NCI-H2107 (cell line): ENCODE measurements around the gene TLE4.
"Not testable (repeated sequence)": the region's sequence is repeated elsewhere in the genome, so short reads cannot be mapped to it uniquely, and the experiment has no call there.

Experiments
- DNase-seq: peaks from one replicate; lab custom pipeline; 2025; lab: John Stamatoyannopoulos, UW

The TLE4 gene

GRCh38 chr9:79736051-79736450 is 164.3 kb downstream of the TLE4 start:
- DNase-seq = no peak

- no peak for DNase-seq
These were observed 169.6 kb downstream of the TLE4 start for GRCh38 chr9:79741381-79741780.

GRCh38 chr9:79742110-79742721 is 170.5 kb downstream of the TLE4 start:
- no peak for DNase-seq

- no peak for DNase-seq
These were observed 172.8 kb downstream of the TLE4 start for GRCh38 chr9:79744521-79744920.

- no peak for DNase-seq
These were observed 174.1 kb downstream of the TLE4 start for GRCh38 chr9:79745752-79746336.

GRCh38 chr9:79751895-79752466 is 180.2 kb downstream of the TLE4 start:
- not testable (repeated sequence) for DNase-seq

- DNase-seq = no peak
These were observed 184.6 kb downstream of the TLE4 start for GRCh38 chr9:79756414-79756813.

- DNase-seq = no peak
These were observed 185.3 kb downstream of the TLE4 start for GRCh38 chr9:79757074-79757473.

- no peak for DNase-seq
These were observed 186.3 kb downstream of the TLE4 start for GRCh38 chr9:79757881-79758669.

- DNase-seq = no peak
These were observed 187.7 kb downstream of the TLE4 start for GRCh38 chr9:79759460-79759859.

- no peak for DNase-seq
These were observed 190.3 kb downstream of the TLE4 start for GRCh38 chr9:79762070-79762469.

- DNase-seq = no peak
These were observed 192.0 kb downstream of the TLE4 start for GRCh38 chr9:79763671-79764285.

- no peak for DNase-seq
These were observed 192.6 kb downstream of the TLE4 start for GRCh38 chr9:79764374-79764773.

GRCh38 chr9:79765466-79765865 is 193.7 kb downstream of the TLE4 start:
- DNase-seq = no peak

- no peak for DNase-seq
These were observed 194.3 kb downstream of the TLE4 start for GRCh38 chr9:79766091-79766490.

- DNase-seq = no peak
These were observed 196.4 kb downstream of the TLE4 start for GRCh38 chr9:79768194-79768593.

GRCh38 chr9:79769476-79770275 is 197.9 kb downstream of the TLE4 start:
- no peak for DNase-seq

GRCh38 chr9:79774356-79774755 is 202.6 kb downstream of the TLE4 start:
- DNase-seq = no peak
